GM12878 (cell line): Measurements from ENCODE around the gene NKIRAS2. TPM values are rescaled to one million over a fixed set of nuclear protein-coding genes. Genes with fewer than 3 reads are reported as not detected.

Experiments used
- ATAC-seq: fragments of 200-7000 bp; cut with Tn5 transposase; 3 replicates; pipeline ENCODE4 v1.9.1; 2020; ENCODE audit warnings: mild to moderate bottlenecking, moderate library complexity
- BruUV-seq: library from RNA; stranded (reverse); fragments of 400-500 nt; replicated peaks from 2 replicates; lab custom pipeline; 2021; lab: Mats Ljungman, UMichigan
- CTCF ChIA-PET: fragments of 300-600 bp; sonication (Branson Sonifier 250); formaldehyde crosslinking; extraction: SDS; loops from one replicate; lab custom pipeline; 2021; ENCODE audit warnings: inconsistent platforms; lab: Yijun Ruan, JAX
- POLR2A ChIA-PET: fragments of 350-600 bp; formaldehyde crosslinking; extraction: SDS; loops from one replicate; lab custom pipeline; 2021; ENCODE audit warnings: inconsistent platforms; lab: Charles Lee
- RAD21 ChIA-PET: fragments of 300-600 bp; sonication (Branson Sonifier 250); formaldehyde crosslinking; loops from one replicate; lab custom pipeline; 2023; ENCODE audit warnings: antibody characterized with exemption; ENCODE audit not compliant: unreplicated experiment; lab: Charles Lee
- SMC1A ChIA-PET: fragments of 300-600 bp; sonication (Branson Sonifier 250); formaldehyde crosslinking; loops from one replicate; lab custom pipeline; 2023; ENCODE audit not compliant: unreplicated experiment, uncharacterized antibody; lab: Charles Lee
- DNase-seq: peaks from one replicate; pipeline ENCODE4 v3.0.0-alpha.2; 2011; ENCODE audit warnings: low read depth, low spot score
- FAIRE-seq: peaks from 3 replicates; lab custom pipeline; 2011; peaks lifted over from hg19 to GRCh38; lab: Jason Lieb, UNC
- H2AFZ ChIP-seq: 2 replicates; pipeline ENCODE4 v1.6.0; 2011; ENCODE audit warnings: low read depth, low read length, control low read depth; ENCODE audit not compliant: control insufficient read depth
- H3K27ac ChIP-seq: 2 replicates; pipeline ENCODE4 v1.5.1; 2011; ENCODE audit warnings: control low read depth; ENCODE audit not compliant: control insufficient read depth, insufficient read depth
- H3K27me3 ChIP-seq, 2 experiments: replicated peaks in 1 of 2; 2 replicates each; pipeline versions ENCODE4 v1.6.0 to v1.6.1; 2011; ENCODE audit warnings: low read length in 1 of 2; ENCODE audit not compliant: control insufficient read depth in 2 of 2, insufficient read depth in 2 of 2
- H3K36me3 ChIP-seq, 2 experiments: 2 replicates each; pipeline ENCODE4 v1.5.1; 2011; ENCODE audit warnings: low read length in 1 of 2; ENCODE audit not compliant: control insufficient read depth in 2 of 2, insufficient read depth in 2 of 2
- H3K4me1 ChIP-seq: 2 replicates; pipeline ENCODE4 v1.6.1; 2011; ENCODE audit warnings: mild to moderate bottlenecking, low read length, moderate library complexity, mixed read lengths; ENCODE audit not compliant: control insufficient read depth, insufficient read depth
- H3K4me2 ChIP-seq: 2 replicates; pipeline ENCODE4 v1.6.0; 2011; ENCODE audit warnings: control low read depth; ENCODE audit not compliant: control insufficient read depth, insufficient read depth
- H3K4me3 ChIP-seq: fragments of 200-600 bp; sonication (generic); 2 replicates; pipeline ENCODE4 v1.5.1; 2016
- H3K79me2 ChIP-seq: 2 replicates; pipeline ENCODE4 v1.6.0; 2011; ENCODE audit warnings: low read length; ENCODE audit not compliant: control insufficient read depth, insufficient read depth
- H3K9ac ChIP-seq: 2 replicates; pipeline ENCODE4 v1.8.0; 2011; ENCODE audit warnings: low read length, control low read depth, mixed read lengths; ENCODE audit not compliant: control insufficient read depth, insufficient read depth
- H3K9me3 ChIP-seq: replicated peaks from 3 replicates; pipeline ENCODE4 v1.5.1; 2011; ENCODE audit warnings: mild to moderate bottlenecking, low read length; ENCODE audit not compliant: control insufficient read depth, insufficient read depth
- H4K20me1 ChIP-seq: 2 replicates; pipeline ENCODE4 v1.6.0; 2011; ENCODE audit not compliant: control insufficient read depth, insufficient read depth
- EP300 ChIP-seq, 2 experiments: fragments of 150-350 bp in 1 of 2; IDR thresholded peaks; 2 replicates each; pipeline ENCODE4 v1.6.1; 2011 to 2012; ENCODE audit warnings: low read depth in 2 of 2, low read length in 2 of 2, borderline replicate concordance in 1 of 2, improper control_type of control experiment in 1 of 2, inconsistent platforms in 1 of 2; ENCODE audit not compliant: control insufficient read depth in 1 of 2
- GATAD2B ChIP-seq: fragments of 450-650 bp; conservative IDR thresholded peaks from 2 replicates; pipeline ENCODE4 v1.6.1; 2017; ENCODE audit warnings: low read depth, mild to moderate bottlenecking, moderate library complexity
- HDGF ChIP-seq: fragments of 450-650 bp; IDR thresholded peaks from 2 replicates; pipeline ENCODE4 v1.6.1; 2016; ENCODE audit warnings: antibody characterized with exemption
- IKZF2 ChIP-seq, 2 experiments: fragments of 450-650 bp; IDR thresholded peaks; 2 replicates each; pipeline ENCODE4 v1.6.1; 2017; ENCODE audit warnings: mild to moderate bottlenecking in 2 of 2, moderate library complexity in 2 of 2
- KDM1A ChIP-seq: fragments of 200-600 bp; sonication (generic); IDR thresholded peaks from 2 replicates; pipeline ENCODE4 v1.6.1; 2016; ENCODE audit warnings: borderline replicate concordance
- MEF2A ChIP-seq: IDR thresholded peaks from 2 replicates; pipeline ENCODE4 v1.6.1; 2011; ENCODE audit warnings: low read depth, mild to moderate bottlenecking, low read length, moderate library complexity; ENCODE audit not compliant: insufficient read depth
- POLR2AphosphoS2 ChIP-seq: IDR thresholded peaks from 2 replicates; pipeline ENCODE4 v1.6.1; 2011; ENCODE audit warnings: low read depth, mild to moderate bottlenecking, low read length, improper control_type of control experiment, moderate library complexity
- RAD51 ChIP-seq: fragments of 450-650 bp; IDR thresholded peaks from 2 replicates; pipeline ENCODE4 v1.6.1; 2016; ENCODE audit warnings: moderate library complexity, mild to moderate bottlenecking, inconsistent platforms
- RUNX3 ChIP-seq: IDR thresholded peaks from 2 replicates; pipeline ENCODE4 v1.6.1; 2012; ENCODE audit warnings: low read length, inconsistent platforms
- TBL1XR1 ChIP-seq: IDR thresholded peaks from 2 replicates; pipeline ENCODE4 v1.6.1; 2012; ENCODE audit warnings: low read depth, low read length, improper control_type of control experiment
- ZNF274 ChIP-seq: IDR thresholded peaks from one replicate; pipeline ENCODE4 v1.8.0; 2011; ENCODE audit not compliant: insufficient read length, insufficient read depth
- WGBS: methylation state at CpG from one replicate; pipeline ENCODE4 v1.1.6; 2016; ENCODE audit warnings: low lambda C conversion rate; ENCODE audit not compliant: insufficient replicate concordance, insufficient coverage; ENCODE audit errors: missing lambda C conversion rate; 5-methylcytosine and 5-hydroxymethylcytosine counted together
- in situ Hi-C: fragments of 300-500 bp; cut with MboI; formaldehyde crosslinking; loops from 9 replicates; pipeline ENCODE4 v1.14.3; 2018; ENCODE audit warnings: mixed read lengths
- intact Hi-C: fragments of 100-400 bp; cut with micrococcal nuclease; formaldehyde crosslinking; loops from one replicate; pipeline ENCODE4 v1.14.2; 2022; ENCODE audit not compliant: unreplicated experiment
- polyA plus RNA-seq, 11 experiments: library from polyadenylated mRNA; depleted of rRNA in 4 of 11; unstranded in 6 of 11; stranded (reverse) in 5 of 11; fragments of >200 nt; fragmentation: Nextera tagmentation in 4 of 11; fragmentation: Illumina TruSeq in 1 of 11; extraction: Ambion mirVana in 4 of 11; extraction: Trizol in 1 of 11; gene quantifications; 1 replicate in 1 of 11; 2 replicates in 10 of 11; pipeline versions ENCODE4 v1.2.1 to v1.2.3, GENCODE V29; 2011 to 2016; ENCODE audit warnings: inconsistent platforms in 2 of 11, missing spikeins in 2 of 11, low read depth in 1 of 11
- total RNA-seq, 4 experiments: library from RNA; depleted of rRNA in 3 of 4; stranded (reverse); fragments of >200 nt in 3 of 4; fragmentation: Illumina TruSeq in 1 of 4; extraction: Trizol in 1 of 4; gene quantifications; 2 replicates each; pipeline versions ENCODE4 v1.2.1 to v1.2.3, GENCODE V29; 2013 to 2021
- TF ChIP-seq, protein P1 (sequence below), 3 experiments: IDR thresholded peaks in 2 of 3; conservative IDR thresholded peaks in 1 of 3; 2 replicates each; pipeline ENCODE4 v1.5.1; 2011; ENCODE audit warnings: low read depth in 3 of 3, low read length in 3 of 3, mild to moderate bottlenecking in 3 of 3, control low read depth in 2 of 3, moderate library complexity in 2 of 3, inconsistent platforms in 1 of 3, mixed read lengths in 1 of 3; ENCODE audit not compliant: control insufficient read depth in 2 of 3, insufficient read depth in 1 of 3; ENCODE audit errors: extremely low read depth in 1 of 3
- TF ChIP-seq, protein P2 (sequence below): IDR thresholded peaks from 2 replicates; pipeline ENCODE4 v1.6.1; 2011; ENCODE audit warnings: mild to moderate bottlenecking, low read depth, low read length, moderate library complexity; ENCODE audit not compliant: insufficient replicate concordance
- TF ChIP-seq, protein P3 (sequence below): IDR thresholded peaks from 2 replicates; pipeline ENCODE4 v1.6.1; 2012; ENCODE audit warnings: low read depth, low read length, improper control_type of control experiment
- TF ChIP-seq, protein P4 (sequence below): IDR thresholded peaks from 2 replicates; pipeline ENCODE4 v1.6.1; 2012; ENCODE audit warnings: low read length, inconsistent platforms
- TF ChIP-seq, protein P5 (sequence below): fragments of 450-650 bp; IDR thresholded peaks from 2 replicates; pipeline ENCODE4 v1.6.1; 2016; ENCODE audit warnings: mild to moderate bottlenecking

NKIRAS2 gene
- total and polyA plus RNA-seq, 10 of the 15 experiments (the other 5 are each of a cell fraction or from before 2014, with no cell fraction given) = 6.4 to 49.7 (median 27.2) TPM

DNA sequence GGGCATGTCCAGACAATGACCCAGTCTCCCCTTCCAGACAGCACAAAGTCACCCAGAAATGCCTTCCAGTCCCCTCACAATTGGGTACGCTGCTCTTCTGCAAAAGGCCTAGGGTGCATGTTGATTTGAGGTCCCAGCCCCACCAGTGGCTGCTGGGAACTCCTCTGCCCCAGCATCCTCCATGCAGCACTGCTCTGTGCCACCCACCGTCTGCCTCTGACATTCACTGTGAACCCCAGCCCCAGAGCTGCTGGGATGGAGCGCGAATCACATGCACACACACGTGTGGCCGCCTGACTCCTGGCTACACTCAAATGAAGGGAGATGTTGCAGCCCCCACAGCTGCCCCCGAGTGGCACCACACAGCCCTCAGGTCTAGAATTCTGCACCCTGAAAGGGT is 31.8 kb downstream of the NKIRAS2 start:
- WGBS = 58% methylated on average over 7 of the region's 7 CpGs
- no peak overlapping the region for H3K4me3 ChIP-seq
- TF ChIP-seq, protein P1, sequence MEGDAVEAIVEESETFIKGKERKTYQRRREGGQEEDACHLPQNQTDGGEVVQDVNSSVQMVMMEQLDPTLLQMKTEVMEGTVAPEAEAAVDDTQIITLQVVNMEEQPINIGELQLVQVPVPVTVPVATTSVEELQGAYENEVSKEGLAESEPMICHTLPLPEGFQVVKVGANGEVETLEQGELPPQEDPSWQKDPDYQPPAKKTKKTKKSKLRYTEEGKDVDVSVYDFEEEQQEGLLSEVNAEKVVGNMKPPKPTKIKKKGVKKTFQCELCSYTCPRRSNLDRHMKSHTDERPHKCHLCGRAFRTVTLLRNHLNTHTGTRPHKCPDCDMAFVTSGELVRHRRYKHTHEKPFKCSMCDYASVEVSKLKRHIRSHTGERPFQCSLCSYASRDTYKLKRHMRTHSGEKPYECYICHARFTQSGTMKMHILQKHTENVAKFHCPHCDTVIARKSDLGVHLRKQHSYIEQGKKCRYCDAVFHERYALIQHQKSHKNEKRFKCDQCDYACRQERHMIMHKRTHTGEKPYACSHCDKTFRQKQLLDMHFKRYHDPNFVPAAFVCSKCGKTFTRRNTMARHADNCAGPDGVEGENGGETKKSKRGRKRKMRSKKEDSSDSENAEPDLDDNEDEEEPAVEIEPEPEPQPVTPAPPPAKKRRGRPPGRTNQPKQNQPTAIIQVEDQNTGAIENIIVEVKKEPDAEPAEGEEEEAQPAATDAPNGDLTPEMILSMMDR (IDR thresholded peaks at IDR 0.05 in 2 of 3, conservative IDR thresholded peaks at IDR 0.05 in 1 of 3; ENCODE audit: control insufficient read depth in 2 of 3, extremely low read depth in 1 of 3, insufficient read depth in 1 of 3, low read depth in 3 of 3, low read length in 3 of 3) = no peak
- TF ChIP-seq ZNF274 = no peak
- no peak for TF ChIP-seq EP300 (IDR thresholded peaks at IDR 0.05; ENCODE audit: borderline replicate concordance in 1 of 2, control insufficient read depth in 1 of 2, low read depth in 2 of 2, low read length in 2 of 2)
- TF ChIP-seq MEF2A = no peak
- TF ChIP-seq, protein P2, sequence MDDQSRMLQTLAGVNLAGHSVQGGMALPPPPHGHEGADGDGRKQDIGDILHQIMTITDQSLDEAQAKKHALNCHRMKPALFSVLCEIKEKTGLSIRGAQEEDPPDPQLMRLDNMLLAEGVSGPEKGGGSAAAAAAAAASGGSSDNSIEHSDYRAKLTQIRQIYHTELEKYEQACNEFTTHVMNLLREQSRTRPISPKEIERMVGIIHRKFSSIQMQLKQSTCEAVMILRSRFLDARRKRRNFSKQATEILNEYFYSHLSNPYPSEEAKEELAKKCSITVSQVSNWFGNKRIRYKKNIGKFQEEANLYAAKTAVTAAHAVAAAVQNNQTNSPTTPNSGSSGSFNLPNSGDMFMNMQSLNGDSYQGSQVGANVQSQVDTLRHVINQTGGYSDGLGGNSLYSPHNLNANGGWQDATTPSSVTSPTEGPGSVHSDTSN = no peak
- no peak for TF ChIP-seq GATAD2B
- TF ChIP-seq TBL1XR1 = no peak
- TF ChIP-seq RAD51 = no peak
- TF ChIP-seq POLR2AphosphoS2 = no peak
- TF ChIP-seq IKZF2 (IDR thresholded peaks at IDR 0.05) = no peak
- TF ChIP-seq RUNX3 = no peak
- TF ChIP-seq, protein P3, sequence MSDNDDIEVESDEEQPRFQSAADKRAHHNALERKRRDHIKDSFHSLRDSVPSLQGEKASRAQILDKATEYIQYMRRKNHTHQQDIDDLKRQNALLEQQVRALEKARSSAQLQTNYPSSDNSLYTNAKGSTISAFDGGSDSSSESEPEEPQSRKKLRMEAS = no peak
- TF ChIP-seq KDM1A = no peak
- TF ChIP-seq, protein P4, sequence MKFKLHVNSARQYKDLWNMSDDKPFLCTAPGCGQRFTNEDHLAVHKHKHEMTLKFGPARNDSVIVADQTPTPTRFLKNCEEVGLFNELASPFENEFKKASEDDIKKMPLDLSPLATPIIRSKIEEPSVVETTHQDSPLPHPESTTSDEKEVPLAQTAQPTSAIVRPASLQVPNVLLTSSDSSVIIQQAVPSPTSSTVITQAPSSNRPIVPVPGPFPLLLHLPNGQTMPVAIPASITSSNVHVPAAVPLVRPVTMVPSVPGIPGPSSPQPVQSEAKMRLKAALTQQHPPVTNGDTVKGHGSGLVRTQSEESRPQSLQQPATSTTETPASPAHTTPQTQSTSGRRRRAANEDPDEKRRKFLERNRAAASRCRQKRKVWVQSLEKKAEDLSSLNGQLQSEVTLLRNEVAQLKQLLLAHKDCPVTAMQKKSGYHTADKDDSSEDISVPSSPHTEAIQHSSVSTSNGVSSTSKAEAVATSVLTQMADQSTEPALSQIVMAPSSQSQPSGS = no peak
- TF ChIP-seq HDGF = no peak
- TF ChIP-seq, protein P5, sequence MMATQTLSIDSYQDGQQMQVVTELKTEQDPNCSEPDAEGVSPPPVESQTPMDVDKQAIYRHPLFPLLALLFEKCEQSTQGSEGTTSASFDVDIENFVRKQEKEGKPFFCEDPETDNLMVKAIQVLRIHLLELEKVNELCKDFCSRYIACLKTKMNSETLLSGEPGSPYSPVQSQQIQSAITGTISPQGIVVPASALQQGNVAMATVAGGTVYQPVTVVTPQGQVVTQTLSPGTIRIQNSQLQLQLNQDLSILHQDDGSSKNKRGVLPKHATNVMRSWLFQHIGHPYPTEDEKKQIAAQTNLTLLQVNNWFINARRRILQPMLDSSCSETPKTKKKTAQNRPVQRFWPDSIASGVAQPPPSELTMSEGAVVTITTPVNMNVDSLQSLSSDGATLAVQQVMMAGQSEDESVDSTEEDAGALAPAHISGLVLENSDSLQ = no peak
- no peaks in the 10 kb centered on the region for H3K4me1 ChIP-seq
- ATAC-seq = no peak
- CTCF ChIA-PET = interaction anchor here (1.0 to 1.4 kb wide), 4 partner anchors 15 to 88 kb away, joined by 3 to 4 read pairs (median 4); no protein-coding TSS in a partner anchor
- H2AFZ ChIP-seq = no peak overlapping the region
- in situ Hi-C loops (no loop called here), intact Hi-C loops (no loop called here)
- no peak overlapping the region for H3K27ac ChIP-seq
- H3K79me2 ChIP-seq = no peaks in the 10 kb centered on the region
- no TSS peak for BruUV-seq
- H4K20me1 ChIP-seq = no peaks in the 10 kb centered on the region
- SMC1A ChIA-PET = interaction anchor here (0.7 kb wide), 1 partner anchor 34 kb away, joined by 4 read pairs; no protein-coding TSS in a partner anchor
- H3K27me3 ChIP-seq = peaks cover 4 to 5% of the 10 kb centered on the region in 2 experiments
- peaks cover 6% of the 10 kb centered on the region; the same call in 2 of the 3 replicates for H3K9me3 ChIP-seq
- no peak for DNase-seq
- POLR2A ChIA-PET = no interaction called here
- no peak for FAIRE-seq
- RAD21 ChIA-PET = no interaction called here
- H3K9ac ChIP-seq = no peak overlapping the region
- no peaks in the 10 kb centered on the region for H3K36me3 ChIP-seq
- H3K4me2 ChIP-seq = no peak overlapping the region
